Natural killer cell (primary cell): ENCODE data around the gene FAM228A. TPM values are rescaled to one million over a fixed set of nuclear protein-coding genes. Genes with fewer than 3 reads are reported as not detected.

Experiments used
- ATAC-seq, 3 donors: fragments of 150-1000 bp in 2 of 3; fragments of 200-7000 bp in 1 of 3; cut with Tn5 transposase; 1 replicate in 1 of 3; 2 replicates in 2 of 3; pipeline ENCODE4 v1.10.0; 2021; ENCODE audit warnings: mild to moderate bottlenecking in 2 of 3, moderate library complexity in 2 of 3
- DNase-seq, 2 donors: peaks; one replicate each; pipeline versions ENCODE4 v3.0.0 to v3.0.0-alpha.2; 2013 to 2021; ENCODE audit warnings: mixed read lengths in 1 of 2
- H3K27ac ChIP-seq: one replicate; pipeline ENCODE4 v1.5.1; 2013; ENCODE audit warnings: mild to moderate bottlenecking, low read length
- H3K27me3 ChIP-seq: one replicate; pipeline ENCODE4 v1.6.1; 2013; ENCODE audit warnings: low read length; ENCODE audit not compliant: control insufficient read depth, insufficient read depth
- H3K36me3 ChIP-seq: one replicate; pipeline ENCODE4 v1.6.1; 2013; ENCODE audit warnings: low read length; ENCODE audit not compliant: control insufficient read depth, insufficient read depth
- H3K4me1 ChIP-seq: one replicate; pipeline ENCODE4 v1.6.1; 2013; ENCODE audit warnings: low read length; ENCODE audit not compliant: control insufficient read depth, insufficient read depth
- H3K4me3 ChIP-seq: one replicate; pipeline ENCODE4 v1.5.1; 2013; ENCODE audit warnings: low read length
- H3K9me3 ChIP-seq: one replicate; pipeline ENCODE4 v1.6.1; 2013; ENCODE audit warnings: low read length; ENCODE audit not compliant: control insufficient read depth, insufficient read depth
- H3K27ac Mint-ChIP-seq, 2 donors: one replicate each; pipeline ENCODE4 v1.8.0; 2022; ENCODE audit warnings: mild to moderate bottlenecking in 2 of 2, mixed read lengths in 2 of 2, moderate library complexity in 1 of 2
- H3K27me3 Mint-ChIP-seq, 2 donors: one replicate each; pipeline ENCODE4 v1.8.0; 2022; ENCODE audit warnings: low read depth in 2 of 2, mixed read lengths in 2 of 2
- H3K36me3 Mint-ChIP-seq: one replicate; pipeline ENCODE4 v1.8.0; 2022; ENCODE audit warnings: mixed read lengths
- H3K4me1 Mint-ChIP-seq, 2 donors: one replicate each; pipeline ENCODE4 v1.8.0; 2022; ENCODE audit warnings: mixed read lengths in 2 of 2
- H3K4me3 Mint-ChIP-seq: one replicate; pipeline ENCODE4 v1.8.0; 2022; ENCODE audit warnings: mild to moderate bottlenecking, moderate library complexity, mixed read lengths
- H3K9me3 Mint-ChIP-seq, 2 donors: one replicate each; pipeline ENCODE4 v1.8.0; 2022; ENCODE audit warnings: mixed read lengths in 2 of 2
- CTCF ChIP-seq: fragments of 200-600 bp; IDR thresholded peaks from one replicate; pipeline ENCODE4 v1.8.0; 2022; ENCODE audit warnings: antibody characterized with exemption
- WGBS: methylation state at CpG from one replicate; pipeline ENCODE4 v1.1.7; 2013; ENCODE audit warnings: missing lambda C conversion rate; ENCODE audit not compliant: insufficient coverage; 5-methylcytosine and 5-hydroxymethylcytosine counted together
- intact Hi-C: fragments of 100-400 bp; cut with micrococcal nuclease; formaldehyde crosslinking; loops from one replicate; pipeline ENCODE4 v1.14.2; 2022
- total RNA-seq, 4 donors: library from RNA; stranded (reverse); fragments of 120-200 nt in 1 of 4; gene quantifications; one replicate each; pipeline versions ENCODE4 v1.2.3 to v1.2.4, GENCODE V29; 2013 to 2022

Gene FAM228A
- total RNA-seq, 3 donors from 2014 or later (not counting 1 experiment from before 2014, with no cell fraction given): 0.34 to 0.82 TPM; not detected in 1

DNA sequence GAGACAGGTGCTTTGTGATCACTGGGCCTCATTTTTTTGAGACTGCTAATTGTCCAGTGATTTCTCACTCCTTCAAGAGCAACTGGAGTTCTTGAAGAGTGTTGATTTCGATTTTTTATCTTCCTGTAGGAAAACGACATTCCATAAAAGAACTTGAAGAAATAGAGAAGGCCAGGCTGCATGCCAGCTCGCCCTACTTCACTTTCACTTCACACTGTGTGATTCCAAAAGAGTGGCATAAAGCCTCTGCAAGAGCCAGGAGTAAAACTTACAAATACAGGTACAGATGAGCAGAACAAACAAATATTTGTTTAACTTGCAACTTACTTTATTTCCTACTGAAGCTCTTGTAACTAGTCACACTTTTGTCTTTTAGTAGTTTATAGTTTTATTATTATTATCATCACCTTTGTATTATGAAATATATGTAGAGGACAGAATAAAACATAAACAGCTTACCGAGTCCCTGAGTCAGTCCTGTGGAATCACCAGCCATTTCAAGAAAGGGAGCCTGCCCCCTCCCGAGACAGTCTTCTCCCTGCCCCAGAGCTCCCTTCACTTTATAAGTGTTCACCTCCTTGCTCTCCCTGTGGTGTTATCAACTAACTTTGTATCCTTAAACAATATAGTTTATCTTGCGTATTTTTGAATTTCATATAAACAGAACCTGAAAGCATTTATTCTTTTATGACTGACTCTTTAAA, 8.7 kb downstream of the FAM228A start:
- H3K36me3 Mint-ChIP-seq: no peaks in the 10 kb centered on the region
- H3K27me3 ChIP-seq: no peaks in the 10 kb centered on the region
- DNase-seq (no peak), ATAC-seq (no peak)
- WGBS: 89% methylated on average over 6 of the region's 6 CpGs
- no peak overlapping the region for H3K4me3 ChIP-seq
- no peaks in the 10 kb centered on the region for H3K9me3 Mint-ChIP-seq
- no peaks in the 10 kb centered on the region for H3K36me3 ChIP-seq
- no peaks in the 10 kb centered on the region for H3K4me1 ChIP-seq
- H3K9me3 ChIP-seq: no peaks in the 10 kb centered on the region
- H3K27ac ChIP-seq: no peak overlapping the region
- intact Hi-C loops: no loop called here
- no peaks in the 10 kb centered on the region for H3K27me3 Mint-ChIP-seq
- H3K4me1 Mint-ChIP-seq: no peaks in the 10 kb centered on the region
- no peak overlapping the region for H3K4me3 Mint-ChIP-seq
- TF ChIP-seq CTCF: no peak
- H3K27ac Mint-ChIP-seq: no peak overlapping the region

GRCh38 chr2:24189551-24189950, 14.7 kb downstream of the FAM228A start:
- DNase-seq (no peak), ATAC-seq (no peak)
- Histone ChIP-seq H3K4me3 (no peak overlapping the region), H3K27ac (no peak overlapping the region), H3K36me3 (no peaks in the 10 kb centered on the region), H3K9me3 (no peaks in the 10 kb centered on the region), H3K4me1 (no peaks in the 10 kb centered on the region), H3K27me3 (no peaks in the 10 kb centered on the region)
- Mint-ChIP-seq H3K27ac (no peak overlapping the region), H3K27me3 (peaks cover 0 to 7% of the 10 kb centered on the region in 2 donors), H3K9me3 (peaks cover 0 to 2% of the 10 kb centered on the region in 2 donors), H3K4me3 (no peak overlapping the region), H3K36me3 (no peaks in the 10 kb centered on the region), H3K4me1 (no peaks in the 10 kb centered on the region)
- intact Hi-C loops: no loop called here
- no peak for TF ChIP-seq CTCF
- whole genome bisulfite sequencing: 91% methylated on average over 10 of the region's 10 CpGs

DNA sequence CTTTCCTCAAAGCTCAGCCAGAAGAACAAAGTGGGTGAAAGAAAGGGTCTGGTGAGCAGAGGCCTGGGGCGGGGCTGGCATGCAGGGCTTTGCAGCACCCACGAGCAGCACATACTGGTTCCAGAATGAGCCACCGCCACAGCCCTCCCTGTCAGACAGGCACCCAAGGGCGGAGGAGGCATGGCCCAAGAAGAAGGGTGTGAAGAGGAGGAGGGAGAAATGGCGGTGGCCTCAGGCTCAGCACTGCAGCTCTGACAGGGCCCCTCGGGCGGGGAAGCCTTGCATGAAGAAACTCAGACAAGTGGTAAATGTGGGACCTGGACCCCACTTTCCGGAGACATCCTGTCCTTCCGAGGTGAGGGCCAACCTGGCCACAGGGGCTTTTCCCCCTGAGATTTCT, 15.7 kb downstream of the FAM228A start:
- H3K4me3 Mint-ChIP-seq: no peak overlapping the region
- no peak for TF ChIP-seq CTCF
- no peaks in the 10 kb centered on the region for H3K4me1 Mint-ChIP-seq
- Histone ChIP-seq H3K27ac (no peak overlapping the region), H3K36me3 (no peaks in the 10 kb centered on the region), H3K27me3 (no peaks in the 10 kb centered on the region), H3K9me3 (no peaks in the 10 kb centered on the region), H3K4me3 (no peak overlapping the region), H3K4me1 (no peaks in the 10 kb centered on the region)
- no peaks in the 10 kb centered on the region for H3K36me3 Mint-ChIP-seq
- DNase-seq (no peak), ATAC-seq (no peak)
- H3K27ac Mint-ChIP-seq: no peak overlapping the region
- 87% methylated on average over 9 of the region's 9 CpGs for WGBS
- intact Hi-C loops: no loop called here
- peaks cover 0 to 7% of the 10 kb centered on the region in 2 donors for H3K27me3 Mint-ChIP-seq
- peaks cover 0 to 2% of the 10 kb centered on the region in 2 donors for H3K9me3 Mint-ChIP-seq

GRCh38 chr2:24191156-24191555, 16.3 kb downstream of the FAM228A start:
- TF ChIP-seq CTCF: no peak

More at GRCh38 chr2:24191156-24191555, 16.3 kb downstream of the FAM228A start:
- DNase-seq (no peak), ATAC-seq (no peak)
- WGBS: 97% methylated on average over 8 of the region's 9 CpGs
- Histone ChIP-seq H3K4me3 (no peak overlapping the region), H3K27me3 (no peaks in the 10 kb centered on the region), H3K36me3 (no peaks in the 10 kb centered on the region), H3K27ac (no peak overlapping the region), H3K4me1 (no peaks in the 10 kb centered on the region), H3K9me3 (no peaks in the 10 kb centered on the region)
- Mint-ChIP-seq H3K27me3 (peaks cover 0 to 7% of the 10 kb centered on the region in 2 donors), H3K27ac (no peak overlapping the region), H3K36me3 (no peaks in the 10 kb centered on the region), H3K4me3 (no peak overlapping the region), H3K9me3 (peaks cover 0 to 2% of the 10 kb centered on the region in 2 donors), H3K4me1 (no peaks in the 10 kb centered on the region)
- intact Hi-C loops: no loop called here
